ENCODE results near the gene CHRM5. TPM values are rescaled to one million over a fixed set of nuclear protein-coding genes. Genes with fewer than 3 reads are reported as not detected.
"Not testable (repeated sequence)": the region's sequence is repeated elsewhere in the genome, so short reads cannot be mapped to it uniquely, and the experiment has no call there.

Gene CHRM5
- total RNA-seq, 1 experiment from 2014 or later: not detected

- no peak for DNase-seq (ENCODE audit: low read depth)
Measured at GRCh38 chr15:33987444-33987843, 19.1 kb downstream of the CHRM5 start.

- peak; percentile 50 for DNase-seq (ENCODE audit: low read depth)
Measured at GRCh38 chr15:33988384-33988783, 20.1 kb downstream of the CHRM5 start.

- peak; percentile 38 for DNase-seq (ENCODE audit: low read depth)
Measured at GRCh38 chr15:33994005-33994615, 25.8 kb downstream of the CHRM5 start.

GRCh38 chr15:33995666-33996065 is 27.4 kb downstream of the CHRM5 start:
- not testable (repeated sequence) for DNase-seq (ENCODE audit: low read depth)

- no peak for DNase-seq (ENCODE audit: low read depth)
Measured at GRCh38 chr15:34001536-34001935, 33.2 kb downstream of the CHRM5 start.

- no peak for DNase-seq (ENCODE audit: low read depth)
Measured at GRCh38 chr15:34006381-34006780, 38.1 kb downstream of the CHRM5 start.

GRCh38 chr15:34009656-34010055 is 41.4 kb downstream of the CHRM5 start:
- no peak for DNase-seq (ENCODE audit: low read depth)

GRCh38 chr15:34010921-34011320 is 42.6 kb downstream of the CHRM5 start:
- DNase-seq (ENCODE audit: low read depth): no peak

- DNase-seq (ENCODE audit: low read depth): no peak
Measured at GRCh38 chr15:34011481-34011880, 43.2 kb downstream of the CHRM5 start.

- DNase-seq (ENCODE audit: low read depth): no peak
Measured at GRCh38 chr15:34012461-34013028, 44.2 kb downstream of the CHRM5 start.

- no peak for DNase-seq (ENCODE audit: low read depth)
Measured at GRCh38 chr15:34013746-34014145, 45.4 kb downstream of the CHRM5 start.

- no peak for DNase-seq (ENCODE audit: low read depth)
Measured at GRCh38 chr15:34014556-34014955, 46.3 kb downstream of the CHRM5 start.

- no peak for DNase-seq (ENCODE audit: low read depth)
Measured at GRCh38 chr15:34018021-34018645, 49.8 kb downstream of the CHRM5 start.

- not testable (repeated sequence) for DNase-seq (ENCODE audit: low read depth)
Measured at GRCh38 chr15:34018738-34019137, 50.4 kb downstream of the CHRM5 start.

GRCh38 chr15:34019369-34019990 is 51.2 kb downstream of the CHRM5 start:
- no peak for DNase-seq (ENCODE audit: low read depth)

- no peak for DNase-seq (ENCODE audit: low read depth)
Measured at GRCh38 chr15:34023907-34024306, 55.6 kb downstream of the CHRM5 start.

GRCh38 chr15:34025252-34025651 is 57.0 kb downstream of the CHRM5 start:
- DNase-seq (ENCODE audit: low read depth): no peak

- DNase-seq (ENCODE audit: low read depth): no peak
Measured at GRCh38 chr15:34027606-34028005, 59.3 kb downstream of the CHRM5 start.

GRCh38 chr15:34031987-34032760 is 63.9 kb downstream of the CHRM5 start:
- no peak for DNase-seq (ENCODE audit: low read depth)

- DNase-seq (ENCODE audit: low read depth): peak; percentile 74
Measured at GRCh38 chr15:34038023-34038870, 70.0 kb downstream of the CHRM5 start.
